HepG2 (cell line): ENCODE measurements around the gene ALCAM. TPM values are rescaled to one million over a fixed set of nuclear protein-coding genes. Genes with fewer than 3 reads are reported as not detected.
A peak's percentile ranks its signal among the peaks of the same experiment; 100 is the strongest.

ENCODE experiments used
- ARNT2 ChIP-seq: sonication (generic); formaldehyde crosslinking; IDR thresholded peaks from 2 replicates; pipeline ENCODE4 v1.8.0; 2022; ENCODE audit warnings: mild to moderate bottlenecking, low read depth, missing genetic modification reagents, moderate library complexity
- NFATC3 ChIP-seq: sonication (generic); formaldehyde crosslinking; IDR thresholded peaks from 2 replicates; pipeline ENCODE4 v1.5.1; 2020; ENCODE audit warnings: mild to moderate bottlenecking, missing genetic modification reagents
- SALL1 ChIP-seq: sonication (generic); formaldehyde crosslinking; IDR thresholded peaks from 2 replicates; pipeline ENCODE4 v1.8.0; 2022; ENCODE audit warnings: mild to moderate bottlenecking, missing genetic modification reagents
- SPEN ChIP-seq: sonication (generic); formaldehyde crosslinking; IDR thresholded peaks from 2 replicates; pipeline ENCODE4 v1.5.1; 2020; ENCODE audit warnings: low read depth, mild to moderate bottlenecking, missing genetic modification reagents
- TGIF2 ChIP-seq: IDR thresholded peaks from 2 replicates; pipeline ENCODE4 v1.6.1; 2016; ENCODE audit warnings: control low read depth, missing compliant biosample characterization
- ZKSCAN8 ChIP-seq: IDR thresholded peaks from 2 replicates; pipeline ENCODE4 v1.6.1; 2016; ENCODE audit warnings: borderline replicate concordance, missing genetic modification reagents, missing compliant biosample characterization
- ZNF383 ChIP-seq: sonication (generic); formaldehyde crosslinking; IDR thresholded peaks from 2 replicates; pipeline ENCODE4 v1.4.0; 2020; ENCODE audit warnings: missing genetic modification reagents, mild to moderate bottlenecking, borderline replicate concordance
- ZSCAN29 ChIP-seq: sonication (generic); formaldehyde crosslinking; conservative IDR thresholded peaks from 2 replicates; pipeline ENCODE4 v1.4.0; 2020; ENCODE audit warnings: mild to moderate bottlenecking, missing genetic modification reagents
- ZSCAN31 ChIP-seq: sonication (generic); formaldehyde crosslinking; IDR thresholded peaks from 2 replicates; pipeline ENCODE4 v1.5.0; 2020; ENCODE audit warnings: low read depth, mild to moderate bottlenecking, missing genetic modification reagents
- ZZZ3 ChIP-seq: sonication (generic); formaldehyde crosslinking; IDR thresholded peaks from 2 replicates; pipeline ENCODE4 v1.4.0; 2020; ENCODE audit warnings: missing genetic modification reagents, mild to moderate bottlenecking, borderline replicate concordance
- polyA plus RNA-seq, 8 experiments: library from polyadenylated mRNA; depleted of rRNA in 3 of 8; stranded (reverse) in 7 of 8; unstranded in 1 of 8; fragments of >200 nt; fragmentation: Illumina TruSeq in 4 of 8; extraction: Trizol in 4 of 8; gene quantifications; 2 replicates each; pipeline versions ENCODE4 v1.2.1 to v1.2.3, GENCODE V29; 2011 to 2016; ENCODE audit warnings: low read depth in 4 of 8, missing spikeins in 1 of 8, mixed read lengths in 1 of 8; ENCODE audit not compliant: insufficient read depth in 1 of 8
- total RNA-seq, 5 experiments: library from RNA; depleted of rRNA; stranded (reverse); fragments of >200 nt; fragmentation: Illumina TruSeq; extraction: Trizol; gene quantifications; 2 replicates each; pipeline ENCODE4 v1.2.3, GENCODE V29; 2016; ENCODE audit warnings: low read depth in 1 of 5
- TF ChIP-seq, protein P1 (sequence below): sonication (generic); formaldehyde crosslinking; IDR thresholded peaks from 2 replicates; pipeline ENCODE4 v1.5.0; 2020; ENCODE audit warnings: mild to moderate bottlenecking, missing genetic modification reagents, borderline replicate concordance
- TF ChIP-seq, protein P2 (sequence below): sonication (generic); formaldehyde crosslinking; IDR thresholded peaks from 2 replicates; pipeline ENCODE4 v1.4.0; 2020; ENCODE audit warnings: missing genetic modification reagents
- TF ChIP-seq, protein P3 (sequence below): sonication (generic); formaldehyde crosslinking; IDR thresholded peaks from 2 replicates; pipeline ENCODE4 v1.4.0; 2020; ENCODE audit warnings: missing genetic modification reagents, borderline replicate concordance

ALCAM gene
- total and polyA plus RNA-seq, 2 of the 13 experiments (the other 11 are each of a cell fraction or from before 2014, with no cell fraction given) = 26.0 to 33.1 TPM

DNA sequence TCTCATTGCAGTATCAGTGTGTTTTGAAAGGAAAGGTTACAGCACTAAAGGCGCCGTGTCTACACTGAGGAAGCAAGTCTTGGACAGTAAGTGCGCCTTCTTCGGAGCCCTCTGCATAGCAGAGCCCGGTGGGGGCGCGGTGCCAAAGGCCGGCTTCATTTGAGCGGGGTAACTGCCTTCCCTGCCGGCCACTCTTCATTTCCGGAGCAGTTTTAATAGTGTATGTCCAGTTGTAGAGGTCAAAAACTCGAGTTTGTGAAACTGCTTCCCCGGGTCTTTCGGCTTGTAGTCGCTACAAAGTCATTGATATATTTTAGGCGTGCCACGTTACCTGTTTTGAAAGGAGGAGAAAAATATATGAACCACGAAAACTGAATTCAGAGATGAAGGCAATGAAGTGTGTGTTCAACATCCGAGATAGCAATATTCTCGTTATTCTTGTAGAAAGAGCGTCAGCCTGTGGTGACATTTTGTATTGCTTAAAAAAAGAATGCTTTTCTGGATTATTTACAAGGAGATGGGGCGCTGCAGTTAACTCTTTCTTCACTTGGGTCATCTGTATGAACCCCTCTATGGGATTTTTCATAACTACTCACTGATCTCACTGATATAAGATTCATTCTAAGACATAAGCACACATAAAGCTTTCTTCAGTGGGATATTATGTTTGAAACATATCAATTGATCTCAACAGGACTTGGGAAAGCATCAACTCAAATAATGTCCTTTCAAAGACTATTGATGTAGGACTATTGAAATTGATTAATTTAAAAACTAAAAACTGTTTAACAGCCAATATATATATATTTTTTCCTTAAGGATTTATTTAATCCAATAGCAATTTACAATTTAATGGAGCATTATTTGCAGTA, 3.0 kb downstream of the ALCAM start (continued):
- TF ChIP-seq, protein P1, sequence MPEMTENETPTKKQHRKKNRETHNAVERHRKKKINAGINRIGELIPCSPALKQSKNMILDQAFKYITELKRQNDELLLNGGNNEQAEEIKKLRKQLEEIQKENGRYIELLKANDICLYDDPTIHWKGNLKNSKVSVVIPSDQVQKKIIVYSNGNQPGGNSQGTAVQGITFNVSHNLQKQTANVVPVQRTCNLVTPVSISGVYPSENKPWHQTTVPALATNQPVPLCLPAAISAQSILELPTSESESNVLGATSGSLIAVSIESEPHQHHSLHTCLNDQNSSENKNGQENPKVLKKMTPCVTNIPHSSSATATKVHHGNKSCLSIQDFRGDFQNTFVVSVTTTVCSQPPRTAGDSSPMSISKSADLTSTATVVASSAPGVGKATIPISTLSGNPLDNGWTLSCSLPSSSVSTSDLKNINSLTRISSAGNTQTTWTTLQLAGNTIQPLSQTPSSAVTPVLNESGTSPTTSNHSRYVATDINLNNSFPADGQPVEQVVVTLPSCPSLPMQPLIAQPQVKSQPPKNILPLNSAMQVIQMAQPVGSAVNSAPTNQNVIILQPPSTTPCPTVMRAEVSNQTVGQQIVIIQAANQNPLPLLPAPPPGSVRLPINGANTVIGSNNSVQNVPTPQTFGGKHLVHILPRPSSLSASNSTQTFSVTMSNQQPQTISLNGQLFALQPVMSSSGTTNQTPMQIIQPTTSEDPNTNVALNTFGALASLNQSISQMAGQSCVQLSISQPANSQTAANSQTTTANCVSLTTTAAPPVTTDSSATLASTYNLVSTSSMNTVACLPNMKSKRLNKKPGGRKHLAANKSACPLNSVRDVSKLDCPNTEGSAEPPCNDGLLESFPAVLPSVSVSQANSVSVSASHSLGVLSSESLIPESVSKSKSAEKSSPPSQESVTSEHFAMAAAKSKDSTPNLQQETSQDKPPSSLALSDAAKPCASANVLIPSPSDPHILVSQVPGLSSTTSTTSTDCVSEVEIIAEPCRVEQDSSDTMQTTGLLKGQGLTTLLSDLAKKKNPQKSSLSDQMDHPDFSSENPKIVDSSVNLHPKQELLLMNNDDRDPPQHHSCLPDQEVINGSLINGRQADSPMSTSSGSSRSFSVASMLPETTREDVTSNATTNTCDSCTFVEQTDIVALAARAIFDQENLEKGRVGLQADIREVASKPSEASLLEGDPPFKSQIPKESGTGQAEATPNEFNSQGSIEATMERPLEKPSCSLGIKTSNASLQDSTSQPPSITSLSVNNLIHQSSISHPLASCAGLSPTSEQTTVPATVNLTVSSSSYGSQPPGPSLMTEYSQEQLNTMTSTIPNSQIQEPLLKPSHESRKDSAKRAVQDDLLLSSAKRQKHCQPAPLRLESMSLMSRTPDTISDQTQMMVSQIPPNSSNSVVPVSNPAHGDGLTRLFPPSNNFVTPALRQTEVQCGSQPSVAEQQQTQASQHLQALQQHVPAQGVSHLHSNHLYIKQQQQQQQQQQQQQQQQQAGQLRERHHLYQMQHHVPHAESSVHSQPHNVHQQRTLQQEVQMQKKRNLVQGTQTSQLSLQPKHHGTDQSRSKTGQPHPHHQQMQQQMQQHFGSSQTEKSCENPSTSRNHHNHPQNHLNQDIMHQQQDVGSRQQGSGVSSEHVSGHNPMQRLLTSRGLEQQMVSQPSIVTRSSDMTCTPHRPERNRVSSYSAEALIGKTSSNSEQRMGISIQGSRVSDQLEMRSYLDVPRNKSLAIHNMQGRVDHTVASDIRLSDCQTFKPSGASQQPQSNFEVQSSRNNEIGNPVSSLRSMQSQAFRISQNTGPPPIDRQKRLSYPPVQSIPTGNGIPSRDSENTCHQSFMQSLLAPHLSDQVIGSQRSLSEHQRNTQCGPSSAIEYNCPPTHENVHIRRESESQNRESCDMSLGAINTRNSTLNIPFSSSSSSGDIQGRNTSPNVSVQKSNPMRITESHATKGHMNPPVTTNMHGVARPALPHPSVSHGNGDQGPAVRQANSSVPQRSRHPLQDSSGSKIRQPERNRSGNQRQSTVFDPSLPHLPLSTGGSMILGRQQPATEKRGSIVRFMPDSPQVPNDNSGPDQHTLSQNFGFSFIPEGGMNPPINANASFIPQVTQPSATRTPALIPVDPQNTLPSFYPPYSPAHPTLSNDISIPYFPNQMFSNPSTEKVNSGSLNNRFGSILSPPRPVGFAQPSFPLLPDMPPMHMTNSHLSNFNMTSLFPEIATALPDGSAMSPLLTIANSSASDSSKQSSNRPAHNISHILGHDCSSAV (CRISPR knock-in tag) = no peak
- TF ChIP-seq ZZZ3 (CRISPR knock-in tag) = no peak
- TF ChIP-seq NFATC3 (CRISPR knock-in tag) = no peak
- TF ChIP-seq ARNT2 = 0 out of 2 replicates have a peak, but pooled peaks have one; percentile 45
- TF ChIP-seq, protein P2, sequence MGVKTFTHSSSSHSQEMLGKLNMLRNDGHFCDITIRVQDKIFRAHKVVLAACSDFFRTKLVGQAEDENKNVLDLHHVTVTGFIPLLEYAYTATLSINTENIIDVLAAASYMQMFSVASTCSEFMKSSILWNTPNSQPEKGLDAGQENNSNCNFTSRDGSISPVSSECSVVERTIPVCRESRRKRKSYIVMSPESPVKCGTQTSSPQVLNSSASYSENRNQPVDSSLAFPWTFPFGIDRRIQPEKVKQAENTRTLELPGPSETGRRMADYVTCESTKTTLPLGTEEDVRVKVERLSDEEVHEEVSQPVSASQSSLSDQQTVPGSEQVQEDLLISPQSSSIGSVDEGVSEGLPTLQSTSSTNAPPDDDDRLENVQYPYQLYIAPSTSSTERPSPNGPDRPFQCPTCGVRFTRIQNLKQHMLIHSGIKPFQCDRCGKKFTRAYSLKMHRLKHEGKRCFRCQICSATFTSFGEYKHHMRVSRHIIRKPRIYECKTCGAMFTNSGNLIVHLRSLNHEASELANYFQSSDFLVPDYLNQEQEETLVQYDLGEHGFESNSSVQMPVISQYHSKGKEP (CRISPR knock-in tag) = no peak
- TF ChIP-seq, protein P3, sequence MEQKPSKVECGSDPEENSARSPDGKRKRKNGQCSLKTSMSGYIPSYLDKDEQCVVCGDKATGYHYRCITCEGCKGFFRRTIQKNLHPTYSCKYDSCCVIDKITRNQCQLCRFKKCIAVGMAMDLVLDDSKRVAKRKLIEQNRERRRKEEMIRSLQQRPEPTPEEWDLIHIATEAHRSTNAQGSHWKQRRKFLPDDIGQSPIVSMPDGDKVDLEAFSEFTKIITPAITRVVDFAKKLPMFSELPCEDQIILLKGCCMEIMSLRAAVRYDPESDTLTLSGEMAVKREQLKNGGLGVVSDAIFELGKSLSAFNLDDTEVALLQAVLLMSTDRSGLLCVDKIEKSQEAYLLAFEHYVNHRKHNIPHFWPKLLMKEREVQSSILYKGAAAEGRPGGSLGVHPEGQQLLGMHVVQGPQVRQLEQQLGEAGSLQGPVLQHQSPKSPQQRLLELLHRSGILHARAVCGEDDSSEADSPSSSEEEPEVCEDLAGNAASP = no peak
- TF ChIP-seq SALL1 (CRISPR knock-in tag) = peak; percentile 17
- no peak for TF ChIP-seq ZKSCAN8
- no peak for TF ChIP-seq SPEN
- no peak for TF ChIP-seq ZNF383 (CRISPR knock-in tag)
- TF ChIP-seq ZSCAN31 (CRISPR knock-in tag) = no peak
- TF ChIP-seq ZSCAN29 (CRISPR knock-in tag) = peak; percentile 99
- no peak for TF ChIP-seq TGIF2 (CRISPR knock-in tag)
